Endothelial cell of umbilical vein (primary cell): Measurements from ENCODE around the gene CNOT6. TPM values are rescaled to one million over a fixed set of nuclear protein-coding genes. Genes with fewer than 3 reads are reported as not detected.

Source experiments
- BruUV-seq: library from RNA; stranded (reverse); fragments of 400-500 nt; replicated peaks from 2 replicates; lab custom pipeline; 2021; lab: Mats Ljungman, UMichigan
- CTCF ChIA-PET: fragments of 300-600, 350-600 bp; sonication (Branson Sonifier 250); formaldehyde crosslinking; loops from one replicate; lab custom pipeline; 2021; ENCODE audit warnings: antibody characterized with exemption, inconsistent platforms; lab: Charles Lee
- POLR2A ChIA-PET: fragments of 300-600, 350-600 bp; sonication (Branson Sonifier 250); formaldehyde crosslinking; loops from one replicate; lab custom pipeline; 2021; ENCODE audit warnings: antibody characterized with exemption, inconsistent platforms; lab: Charles Lee
- DNase-seq: peaks from one replicate; pipeline ENCODE4 v3.0.0-alpha.2; 2011; ENCODE audit warnings: low read depth, low spot score
- FAIRE-seq: peaks from 2 replicates; lab custom pipeline; 2011; peaks lifted over from hg19 to GRCh38; lab: Jason Lieb, UNC
- H2AFZ ChIP-seq: 2 replicates; pipeline ENCODE4 v1.6.0; 2012; ENCODE audit warnings: low read depth, low read length, control low read depth, inconsistent platforms
- H3K27ac ChIP-seq: 2 replicates; pipeline ENCODE4 v1.5.1; 2011; ENCODE audit warnings: low read depth, mild to moderate bottlenecking, control low read depth, low read length, moderate library complexity; ENCODE audit not compliant: insufficient read depth
- H3K27me3 ChIP-seq, 2 experiments: 2 replicates each; pipeline versions ENCODE4 v1.6.0 to v1.6.1; 2011; ENCODE audit warnings: low read length in 2 of 2, mixed read lengths in 1 of 2; ENCODE audit not compliant: control insufficient read depth in 2 of 2, insufficient read depth in 2 of 2
- H3K36me3 ChIP-seq, 2 experiments: 2 replicates in 1 of 2; 3 replicates in 1 of 2; pipeline ENCODE4 v1.5.1; 2011; ENCODE audit warnings: low read length in 2 of 2, mild to moderate bottlenecking in 1 of 2, moderate library complexity in 1 of 2; ENCODE audit not compliant: control insufficient read depth in 2 of 2, insufficient read depth in 2 of 2; ENCODE audit errors: extremely low read depth in 1 of 2
- H3K4me1 ChIP-seq: 3 replicates; pipeline ENCODE4 v1.5.1; 2011; ENCODE audit warnings: mild to moderate bottlenecking, low read length; ENCODE audit not compliant: control insufficient read depth, insufficient read depth; ENCODE audit errors: extremely low read depth
- H3K4me2 ChIP-seq: 2 replicates; pipeline ENCODE4 v1.6.1; 2011; ENCODE audit warnings: low read length, control low read depth, mixed read lengths; ENCODE audit not compliant: insufficient read depth
- H3K4me3 ChIP-seq, 3 experiments: fragments of 200-600 bp in 1 of 3; sonication (generic), shearing (Covaris generic) in 1 of 3; replicated peaks in 1 of 3; 2 replicates each; pipeline ENCODE4 v1.5.1; 2011 to 2016; ENCODE audit warnings: control low read depth in 3 of 3, low read length in 3 of 3, mild to moderate bottlenecking in 2 of 3, inconsistent platforms in 1 of 3, low read depth in 1 of 3, moderate library complexity in 1 of 3; ENCODE audit not compliant: insufficient read depth in 1 of 3
- H3K79me2 ChIP-seq: 2 replicates; pipeline ENCODE4 v1.6.0; 2012; ENCODE audit warnings: low read length, inconsistent platforms; ENCODE audit not compliant: control insufficient read depth, insufficient read depth
- H3K9ac ChIP-seq: replicated peaks from 2 replicates; pipeline ENCODE3; 2011; ENCODE audit warnings: low read length, control low read depth; ENCODE audit not compliant: insufficient read depth; ENCODE audit errors: extremely low read depth
- H3K9me1 ChIP-seq: replicated peaks from 3 replicates; pipeline ENCODE4 v1.6.0; 2011; ENCODE audit warnings: mild to moderate bottlenecking, low read length; ENCODE audit not compliant: control insufficient read depth, insufficient read depth; ENCODE audit errors: extremely low read depth
- H3K9me3 ChIP-seq: replicated peaks from 2 replicates; pipeline ENCODE4 v1.5.1; 2012; ENCODE audit warnings: low read length, inconsistent platforms; ENCODE audit not compliant: control insufficient read depth, insufficient read depth
- H4K20me1 ChIP-seq: replicated peaks from 2 replicates; pipeline ENCODE3; 2011; ENCODE audit warnings: mild to moderate bottlenecking, low read length; ENCODE audit not compliant: control insufficient read depth, insufficient read depth; ENCODE audit errors: extremely low read depth
- EZH2 ChIP-seq: IDR thresholded peaks from 2 replicates; pipeline ENCODE4 v1.6.1; 2012; ENCODE audit warnings: borderline replicate concordance, low read depth, mild to moderate bottlenecking, moderate library complexity, low read length, inconsistent platforms; ENCODE audit not compliant: severe bottlenecking
- FOS ChIP-seq: IDR thresholded peaks from 2 replicates; pipeline ENCODE4 v1.6.1; 2011; ENCODE audit warnings: mild to moderate bottlenecking, low read length, moderate library complexity, borderline replicate concordance; ENCODE audit not compliant: insufficient read depth
- GATA2 ChIP-seq: IDR thresholded peaks from 2 replicates; pipeline ENCODE4 v1.7.0; 2011; ENCODE audit warnings: low read depth, mild to moderate bottlenecking, moderate library complexity, mixed read lengths, low read length; ENCODE audit not compliant: insufficient read length, insufficient read depth
- JUN ChIP-seq: IDR thresholded peaks from 2 replicates; pipeline ENCODE4 v1.6.1; 2011; ENCODE audit warnings: borderline replicate concordance, low read depth; ENCODE audit not compliant: insufficient read length, insufficient read depth
- MAX ChIP-seq: IDR thresholded peaks from 2 replicates; pipeline ENCODE4 v1.6.1; 2011; ENCODE audit not compliant: insufficient read depth, insufficient read length
- MYC ChIP-seq: IDR thresholded peaks from one replicate; pipeline ENCODE4 v1.6.1; 2011; ENCODE audit warnings: mild to moderate bottlenecking, low read depth, low read length
- POLR2A ChIP-seq: IDR thresholded peaks from 2 replicates; pipeline ENCODE4 v1.6.1; 2012; ENCODE audit warnings: low read depth, mild to moderate bottlenecking, control low read depth, low read length
- POLR2AphosphoS5 ChIP-seq: IDR thresholded peaks from 2 replicates; pipeline ENCODE4 v1.6.1; 2012; ENCODE audit warnings: low read depth, mild to moderate bottlenecking, control low read depth, low read length, moderate library complexity; ENCODE audit not compliant: insufficient read depth
- dilution Hi-C: fragments of 300-500 bp; cut with MboI; formaldehyde crosslinking; loops from one replicate; pipeline ENCODE4 v1.15.0; 2019; ENCODE audit warnings: low sequenced_read_pairs; ENCODE audit not compliant: extremely low pct_ligation_motif_present
- intact Hi-C: fragments of 100-400 bp; cut with micrococcal nuclease; formaldehyde crosslinking; loops from one replicate; pipeline ENCODE4 v1.10.0; 2022
- polyA plus RNA-seq, 4 experiments: library from polyadenylated mRNA; depleted of rRNA in 3 of 4; stranded (reverse) in 3 of 4; unstranded in 1 of 4; fragments of >200 nt; gene quantifications; 2 replicates each; pipeline versions ENCODE4 v1.2.1 to v1.2.3, GENCODE V29; 2011 to 2012; ENCODE audit warnings: missing spikeins in 1 of 4
- total RNA-seq: library from RNA; stranded (reverse); gene quantifications from 2 replicates; pipeline ENCODE4 v1.2.3, GENCODE V29; 2021
- TF ChIP-seq, protein P1 (sequence below), 2 donors: IDR thresholded peaks; 1 replicate in 1 of 2; 2 replicates in 1 of 2; pipeline ENCODE4 v1.5.1; 2011; ENCODE audit warnings: low read length in 2 of 2, mild to moderate bottlenecking in 2 of 2, moderate library complexity in 2 of 2, control low read depth in 1 of 2, inconsistent platforms in 1 of 2, low read depth in 1 of 2; ENCODE audit not compliant: insufficient read depth in 1 of 2; ENCODE audit errors: extremely low read depth in 1 of 2

CNOT6 gene
- total and polyA plus RNA-seq, 2 donors (not counting 3 experiments of a cell fraction or from before 2014, with no cell fraction given), result 9.2 to 33.8 TPM

DNA sequence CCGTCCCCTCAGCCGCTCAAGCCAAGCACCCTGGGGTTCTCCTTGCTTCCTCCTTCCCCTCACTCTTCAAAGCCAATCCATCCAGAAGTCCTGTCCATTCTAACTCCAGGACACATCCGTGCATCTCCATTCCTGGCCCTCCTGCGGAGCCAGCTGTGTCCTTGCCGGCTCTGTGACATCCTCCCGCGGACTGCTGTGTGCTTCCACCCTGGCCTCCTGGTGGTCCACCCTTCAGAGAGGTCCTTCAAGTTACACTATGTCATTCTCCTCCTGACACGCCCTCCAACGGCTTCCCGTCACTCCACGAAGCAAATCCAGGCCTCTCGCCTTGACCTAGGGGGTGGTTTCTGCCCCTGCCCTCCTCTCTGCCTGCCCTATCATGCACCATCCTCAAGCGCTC, 110.1 kb downstream of the CNOT6 start:
- POLR2A ChIA-PET, result no interaction called here
- Histone ChIP-seq H3K4me1 (peaks cover 3% of the 10 kb centered on the region), H3K36me3 (no peaks in the 10 kb centered on the region), H3K27ac (no peak overlapping the region), H3K27me3 (no peaks in the 10 kb centered on the region), H2AFZ (no peak overlapping the region), H4K20me1 (no peaks in the 10 kb centered on the region), H3K9me3 (no peaks in the 10 kb centered on the region), H3K9ac (no peak overlapping the region), H3K4me3 (no peak overlapping the region), H3K9me1 (no peaks in the 10 kb centered on the region), H3K4me2 (no peak overlapping the region), H3K79me2 (no peaks in the 10 kb centered on the region)
- DNase-seq (no peak), FAIRE-seq (no peak)
- intact Hi-C loops, result no loop called here
- CTCF ChIA-PET, result interaction anchor here (1.2 kb wide), 1 partner anchor 14 kb away, joined by 3 read pairs; no protein-coding TSS in a partner anchor
- dilution Hi-C loops, result no loop called here
- BruUV-seq, result no TSS peak
- TF ChIP-seq MAX (no peak), FOS (no peak), POLR2A (no peak), MYC (no peak), JUN (no peak), GATA2 (no peak), POLR2AphosphoS5 (no peak), EZH2 (no peak)
- TF ChIP-seq, protein P1, sequence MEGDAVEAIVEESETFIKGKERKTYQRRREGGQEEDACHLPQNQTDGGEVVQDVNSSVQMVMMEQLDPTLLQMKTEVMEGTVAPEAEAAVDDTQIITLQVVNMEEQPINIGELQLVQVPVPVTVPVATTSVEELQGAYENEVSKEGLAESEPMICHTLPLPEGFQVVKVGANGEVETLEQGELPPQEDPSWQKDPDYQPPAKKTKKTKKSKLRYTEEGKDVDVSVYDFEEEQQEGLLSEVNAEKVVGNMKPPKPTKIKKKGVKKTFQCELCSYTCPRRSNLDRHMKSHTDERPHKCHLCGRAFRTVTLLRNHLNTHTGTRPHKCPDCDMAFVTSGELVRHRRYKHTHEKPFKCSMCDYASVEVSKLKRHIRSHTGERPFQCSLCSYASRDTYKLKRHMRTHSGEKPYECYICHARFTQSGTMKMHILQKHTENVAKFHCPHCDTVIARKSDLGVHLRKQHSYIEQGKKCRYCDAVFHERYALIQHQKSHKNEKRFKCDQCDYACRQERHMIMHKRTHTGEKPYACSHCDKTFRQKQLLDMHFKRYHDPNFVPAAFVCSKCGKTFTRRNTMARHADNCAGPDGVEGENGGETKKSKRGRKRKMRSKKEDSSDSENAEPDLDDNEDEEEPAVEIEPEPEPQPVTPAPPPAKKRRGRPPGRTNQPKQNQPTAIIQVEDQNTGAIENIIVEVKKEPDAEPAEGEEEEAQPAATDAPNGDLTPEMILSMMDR (IDR thresholded peaks at IDR 0.05; ENCODE audit: extremely low read depth in 1 of 2, insufficient read depth in 1 of 2, low read depth in 1 of 2, low read length in 2 of 2), result no peak
